SU-DHL-6 (cell line): ENCODE results near the gene SLC18A2.

Source experiments
- H2AFZ ChIP-seq: fragments of 200-600 bp; sonication (generic); 2 replicates; pipeline ENCODE4 v1.6.1; 2014; ENCODE audit warnings: low read depth, mild to moderate bottlenecking, moderate library complexity, mixed read lengths, antibody characterized with exemption, low read length; ENCODE audit not compliant: severe bottlenecking
- H3F3A ChIP-seq: fragments of 200-600 bp; shearing (Covaris generic); 2 replicates; pipeline ENCODE4 v1.6.0; 2016; ENCODE audit warnings: antibody characterized with exemption, mild to moderate bottlenecking; ENCODE audit not compliant: insufficient read depth
- H3K27ac ChIP-seq: fragments of 200-600 bp; sonication (generic); 2 replicates; pipeline ENCODE4 v1.5.1; 2016; ENCODE audit warnings: low read depth, mild to moderate bottlenecking, low read length, moderate library complexity, mixed read lengths
- H3K27me3 ChIP-seq: fragments of 200-600 bp; sonication (generic), shearing (Covaris generic); 2 replicates; pipeline ENCODE4 v1.6.0; 2014; ENCODE audit warnings: mild to moderate bottlenecking, low read length
- H3K36me3 ChIP-seq: fragments of 200-600 bp; sonication (generic); 2 replicates; pipeline ENCODE4 v1.6.1; 2014; ENCODE audit warnings: mild to moderate bottlenecking, low read length, mixed read lengths
- H3K4me2 ChIP-seq: fragments of 300-600, 200-600 bp; shearing (Covaris generic), sonication (generic); 2 replicates; pipeline ENCODE4 v1.6.0; 2014; ENCODE audit warnings: low read length, low read depth, mild to moderate bottlenecking; ENCODE audit not compliant: poor library complexity, severe bottlenecking
- H3K4me3 ChIP-seq: fragments of 200-600 bp; sonication (generic); 2 replicates; pipeline ENCODE4 v1.5.1; 2014; ENCODE audit warnings: antibody characterized with exemption, low read length, mild to moderate bottlenecking, mixed read lengths; ENCODE audit not compliant: insufficient read depth, poor library complexity, severe bottlenecking
- H3K79me2 ChIP-seq: fragments of 200-600 bp; sonication (generic); 2 replicates; pipeline ENCODE4 v1.6.1; 2014; ENCODE audit warnings: mild to moderate bottlenecking, low read length, moderate library complexity; ENCODE audit not compliant: insufficient read depth
- H3K9ac ChIP-seq: fragments of 200-600 bp; sonication (generic); 2 replicates; pipeline ENCODE4 v1.7.0; 2014; ENCODE audit warnings: mild to moderate bottlenecking, low read length
- H3K9me2 ChIP-seq: fragments of 200-600 bp; sonication (generic); replicated peaks from 2 replicates; pipeline ENCODE4 v1.6.1; 2014; ENCODE audit warnings: low read length; ENCODE audit not compliant: insufficient read depth
- H3K9me3 ChIP-seq: fragments of 200-600 bp; sonication (generic); 2 replicates; pipeline ENCODE4 v1.6.1; 2014; ENCODE audit warnings: low read length, mixed read lengths; ENCODE audit not compliant: insufficient read depth
- H4K20me1 ChIP-seq: fragments of 200-600 bp; sonication (generic); 2 replicates; pipeline ENCODE4 v1.6.1; 2014; ENCODE audit warnings: low read depth, mild to moderate bottlenecking, antibody characterized with exemption, low read length, moderate library complexity, mixed read lengths
- EZH2phosphoT487 ChIP-seq: fragments of 200-600 bp; sonication (generic), shearing (Covaris generic); conservative IDR thresholded peaks from 2 replicates; pipeline ENCODE4 v1.6.1; 2018; ENCODE audit warnings: mild to moderate bottlenecking, antibody characterized with exemption, low read length, moderate library complexity, mixed read lengths
- TF ChIP-seq, protein P1 (sequence below): fragments of 200-600 bp; sonication (generic); IDR thresholded peaks from one replicate; pipeline ENCODE4 v1.5.1; 2017; ENCODE audit warnings: antibody characterized with exemption, mild to moderate bottlenecking, low read length, moderate library complexity; ENCODE audit not compliant: insufficient read depth, poor library complexity, severe bottlenecking

The SLC18A2 gene

DNA sequence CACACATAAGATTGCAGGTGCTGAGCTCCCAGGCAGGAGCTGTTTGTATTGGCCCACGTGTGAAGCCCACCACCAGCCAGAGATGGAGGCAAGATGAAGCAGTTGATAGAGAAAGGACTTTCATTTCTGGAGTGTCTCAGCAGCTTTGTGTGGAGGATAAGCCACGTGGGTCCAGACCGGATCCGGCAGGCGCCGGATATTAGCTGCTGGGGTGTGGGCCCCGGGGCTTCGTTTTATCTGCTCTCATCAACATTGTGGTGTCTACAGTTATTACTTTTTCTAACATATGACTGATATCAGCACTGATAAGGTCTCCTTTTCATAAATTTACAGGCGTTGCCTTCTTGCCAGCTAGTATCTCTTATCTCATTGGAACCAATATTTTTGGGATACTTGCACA is 25.5 kb downstream of the SLC18A2 start:
- H4K20me1 ChIP-seq: no peaks in the 10 kb centered on the region
- H3K36me3 ChIP-seq: no peaks in the 10 kb centered on the region
- no peaks in the 10 kb centered on the region for H3K9me3 ChIP-seq
- no peak overlapping the region for H3K4me2 ChIP-seq
- no peak overlapping the region for H2AFZ ChIP-seq
- H3K79me2 ChIP-seq: no peaks in the 10 kb centered on the region
- no peaks in the 10 kb centered on the region for H3K9me2 ChIP-seq
- no peak for TF ChIP-seq EZH2phosphoT487
- TF ChIP-seq, protein P1, sequence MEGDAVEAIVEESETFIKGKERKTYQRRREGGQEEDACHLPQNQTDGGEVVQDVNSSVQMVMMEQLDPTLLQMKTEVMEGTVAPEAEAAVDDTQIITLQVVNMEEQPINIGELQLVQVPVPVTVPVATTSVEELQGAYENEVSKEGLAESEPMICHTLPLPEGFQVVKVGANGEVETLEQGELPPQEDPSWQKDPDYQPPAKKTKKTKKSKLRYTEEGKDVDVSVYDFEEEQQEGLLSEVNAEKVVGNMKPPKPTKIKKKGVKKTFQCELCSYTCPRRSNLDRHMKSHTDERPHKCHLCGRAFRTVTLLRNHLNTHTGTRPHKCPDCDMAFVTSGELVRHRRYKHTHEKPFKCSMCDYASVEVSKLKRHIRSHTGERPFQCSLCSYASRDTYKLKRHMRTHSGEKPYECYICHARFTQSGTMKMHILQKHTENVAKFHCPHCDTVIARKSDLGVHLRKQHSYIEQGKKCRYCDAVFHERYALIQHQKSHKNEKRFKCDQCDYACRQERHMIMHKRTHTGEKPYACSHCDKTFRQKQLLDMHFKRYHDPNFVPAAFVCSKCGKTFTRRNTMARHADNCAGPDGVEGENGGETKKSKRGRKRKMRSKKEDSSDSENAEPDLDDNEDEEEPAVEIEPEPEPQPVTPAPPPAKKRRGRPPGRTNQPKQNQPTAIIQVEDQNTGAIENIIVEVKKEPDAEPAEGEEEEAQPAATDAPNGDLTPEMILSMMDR: no peak
- H3K4me3 ChIP-seq: no peak overlapping the region
- H3K27me3 ChIP-seq: no peaks in the 10 kb centered on the region
- H3F3A ChIP-seq: no peaks in the 10 kb centered on the region
- no peak overlapping the region for H3K27ac ChIP-seq
- no peak overlapping the region for H3K9ac ChIP-seq

DNA sequence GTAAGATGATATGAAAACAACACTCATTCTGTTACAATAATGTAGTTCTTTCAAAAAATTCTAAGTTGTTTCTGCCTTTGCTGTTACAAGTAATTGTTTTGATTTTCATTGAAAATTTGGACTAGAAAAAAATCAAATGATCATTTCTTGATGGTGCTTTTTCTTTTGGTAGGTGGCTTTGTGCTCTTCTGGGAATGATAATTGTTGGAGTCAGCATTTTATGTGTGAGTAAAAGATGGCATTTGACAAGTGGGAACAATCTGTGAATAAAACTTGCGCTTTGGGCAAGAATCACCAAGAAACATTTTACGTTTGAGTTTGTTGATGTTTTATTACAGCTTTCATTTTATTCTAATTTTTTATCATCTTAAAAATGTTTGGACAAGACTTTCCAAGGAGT is 25.9 kb downstream of the SLC18A2 start:
- Histone ChIP-seq H3K27ac (no peak overlapping the region), H3K9ac (no peak overlapping the region), H4K20me1 (no peaks in the 10 kb centered on the region), H3K79me2 (no peaks in the 10 kb centered on the region), H3K27me3 (no peaks in the 10 kb centered on the region), H3K4me3 (no peak overlapping the region), H3K9me3 (no peaks in the 10 kb centered on the region), H3K4me2 (no peak overlapping the region), H3F3A (no peaks in the 10 kb centered on the region), H2AFZ (no peak overlapping the region), H3K36me3 (no peaks in the 10 kb centered on the region), H3K9me2 (no peaks in the 10 kb centered on the region)
- TF ChIP-seq, protein P1: no peak
- TF ChIP-seq EZH2phosphoT487: no peak

DNA sequence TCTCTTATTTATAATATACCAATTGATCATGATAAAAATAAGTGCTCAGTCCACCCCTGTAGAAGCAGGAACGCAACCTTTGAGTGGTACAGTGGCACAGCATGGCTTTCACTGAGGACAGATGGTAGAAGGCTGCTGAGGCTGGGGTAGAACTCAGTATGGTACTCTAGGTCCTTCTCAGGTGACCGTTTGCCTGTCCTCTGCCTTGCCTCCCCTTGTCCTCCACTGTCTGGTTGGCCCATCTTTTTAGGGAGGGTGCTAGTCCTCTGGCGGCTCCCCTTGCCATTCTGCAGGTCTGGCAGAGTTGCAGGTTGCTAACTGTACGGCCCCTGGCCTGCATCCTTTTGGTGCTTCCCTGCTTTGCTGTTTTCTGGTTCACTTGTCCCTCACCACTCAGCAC is 27.3 kb downstream of the SLC18A2 start:
- no peaks in the 10 kb centered on the region for H3K79me2 ChIP-seq
- H3K27me3 ChIP-seq: no peaks in the 10 kb centered on the region
- no peaks in the 10 kb centered on the region for H4K20me1 ChIP-seq
- H3K36me3 ChIP-seq: no peaks in the 10 kb centered on the region
- no peaks in the 10 kb centered on the region for H3F3A ChIP-seq
- H3K9me3 ChIP-seq: no peaks in the 10 kb centered on the region
- H3K9me2 ChIP-seq: no peaks in the 10 kb centered on the region
- TF ChIP-seq EZH2phosphoT487: no peak
- TF ChIP-seq, protein P1: no peak
- no peak overlapping the region for H2AFZ ChIP-seq
- no peak overlapping the region for H3K27ac ChIP-seq
- H3K4me3 ChIP-seq: no peak overlapping the region
- no peak overlapping the region for H3K9ac ChIP-seq
- H3K4me2 ChIP-seq: no peak overlapping the region
